ENCODE data around the gene ZNF385A. TPM values are rescaled to one million over a fixed set of nuclear protein-coding genes. Genes with fewer than 3 reads are reported as not detected.
A peak's percentile ranks its signal among the peaks of the same experiment; 100 is the strongest.

ZNF385A gene
- total RNA-seq, 1 experiment from 2014 or later: 12.2 TPM

Small RNA genes within 50 kb of the gene (small RNA-seq; reads per million reads assigned to genes)
- gene MIR148B (77.8 reads per million, percentile 99 among the genes with 10 or more reads in this experiment), gene RN7SL744P (not detected)

Other genes starting within 250 kb of the ZNF385A start
- 39.8 and 43.3 TPM in 2 replicates for gene SMUG1, start 195.7 kb downstream of the ZNF385A start, total RNA-seq (2014; rRNA removed; shearing (Covaris generic); ENCODE audit: low replicate concordance)
- 25.2 and 41.0 TPM in 2 replicates for gene CBX5, start 104.6 kb downstream of the ZNF385A start, total RNA-seq (2014; rRNA removed; shearing (Covaris generic); ENCODE audit: low replicate concordance)
- gene HNRNPA1, start 104.0 kb downstream of the ZNF385A start, total RNA-seq (2014; rRNA removed; shearing (Covaris generic); ENCODE audit: low replicate concordance): 249 and 260 TPM in 2 replicates
- not detected in 2 replicates for gene NFE2, start 83.7 kb downstream of the ZNF385A start, total RNA-seq (2014; rRNA removed; shearing (Covaris generic); ENCODE audit: low replicate concordance)
- gene COPZ1, start 59.6 kb downstream of the ZNF385A start, total RNA-seq (2014; rRNA removed; shearing (Covaris generic); ENCODE audit: low replicate concordance): 103 and 164 TPM in 2 replicates
- gene GPR84, start 20.2 kb downstream of the ZNF385A start, total RNA-seq (2014; rRNA removed; shearing (Covaris generic); ENCODE audit: low replicate concordance): 0.29 TPM in 1 of 2 replicates, not detected in the other
- not detected in 2 replicates for gene ITGA5, start 34.5 kb upstream of the ZNF385A start, total RNA-seq (2014; rRNA removed; shearing (Covaris generic); ENCODE audit: low replicate concordance)
- gene GTSF1, start 88.9 kb upstream of the ZNF385A start, total RNA-seq (2014; rRNA removed; shearing (Covaris generic); ENCODE audit: low replicate concordance): 80.4 and 119 TPM in 2 replicates
- gene NCKAP1L, start 113.0 kb upstream of the ZNF385A start, total RNA-seq (2014; rRNA removed; shearing (Covaris generic); ENCODE audit: low replicate concordance): 97.8 and 283 TPM in 2 replicates
- gene PDE1B, start 164.9 kb upstream of the ZNF385A start, total RNA-seq (2014; rRNA removed; shearing (Covaris generic); ENCODE audit: low replicate concordance): 10.5 and 11.8 TPM in 2 replicates
- gene PPP1R1A, start 203.9 kb upstream of the ZNF385A start, total RNA-seq (2014; rRNA removed; shearing (Covaris generic); ENCODE audit: low replicate concordance): not detected in 2 replicates